Measurements from ENCODE around the gene TNFRSF1B. TPM values are rescaled to one million over a fixed set of nuclear protein-coding genes. Genes with fewer than 3 reads are reported as not detected.

The TNFRSF1B gene
- total RNA-seq, 1 donor from 2014 or later, result 16.2 TPM

DNA sequence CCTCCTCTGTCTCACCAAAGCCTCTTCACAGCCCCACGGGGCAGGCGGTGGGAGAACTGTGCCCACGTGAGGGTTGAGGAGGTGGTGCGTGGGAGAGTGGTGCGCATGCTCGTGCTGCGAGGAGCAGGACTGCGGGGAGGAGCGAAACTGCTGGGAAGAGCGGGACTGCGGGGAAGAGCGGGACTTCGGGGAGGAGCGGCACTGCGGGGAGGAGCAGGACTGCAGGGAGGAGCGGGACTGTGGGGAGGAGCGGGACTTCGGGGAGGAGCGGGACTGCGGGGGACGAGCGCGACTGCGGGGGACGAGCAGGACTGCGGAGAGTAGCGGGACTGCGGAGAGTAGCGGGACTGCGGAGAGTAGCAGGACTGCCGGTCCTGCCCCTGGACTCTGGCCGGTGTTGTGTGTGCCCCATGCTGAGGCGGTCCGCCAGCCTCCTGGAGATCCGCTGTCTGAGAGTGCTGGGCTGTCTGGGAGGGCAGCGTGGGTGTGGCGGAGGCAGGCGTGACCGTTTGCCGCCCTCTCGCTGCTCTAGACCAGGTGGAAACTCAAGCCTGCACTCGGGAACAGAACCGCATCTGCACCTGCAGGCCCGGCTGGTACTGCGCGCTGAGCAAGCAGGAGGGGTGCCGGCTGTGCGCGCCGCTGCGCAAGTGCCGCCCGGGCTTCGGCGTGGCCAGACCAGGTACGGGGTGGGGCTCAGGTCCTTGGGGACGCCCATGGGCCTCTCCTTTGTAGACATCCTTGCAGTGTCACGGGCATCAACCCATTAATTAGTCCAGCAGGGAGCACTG is 24.6 kb downstream of the TNFRSF1B start:
- Histone ChIP-seq H3K9me3 (replicated peaks) (no peaks in the 10 kb centered on the region), H3K27me3 (ENCODE audit: low read depth) (peaks cover 6% of the 10 kb centered on the region), H3K4me1 (peaks cover 31% of the 10 kb centered on the region), H3K4me3 (no peak overlapping the region), H3K27ac (replicated peaks) (no peak overlapping the region), H3K36me3 (peaks cover 42% of the 10 kb centered on the region)
- DNase-seq, result no peak
- TF ChIP-seq, protein P1, sequence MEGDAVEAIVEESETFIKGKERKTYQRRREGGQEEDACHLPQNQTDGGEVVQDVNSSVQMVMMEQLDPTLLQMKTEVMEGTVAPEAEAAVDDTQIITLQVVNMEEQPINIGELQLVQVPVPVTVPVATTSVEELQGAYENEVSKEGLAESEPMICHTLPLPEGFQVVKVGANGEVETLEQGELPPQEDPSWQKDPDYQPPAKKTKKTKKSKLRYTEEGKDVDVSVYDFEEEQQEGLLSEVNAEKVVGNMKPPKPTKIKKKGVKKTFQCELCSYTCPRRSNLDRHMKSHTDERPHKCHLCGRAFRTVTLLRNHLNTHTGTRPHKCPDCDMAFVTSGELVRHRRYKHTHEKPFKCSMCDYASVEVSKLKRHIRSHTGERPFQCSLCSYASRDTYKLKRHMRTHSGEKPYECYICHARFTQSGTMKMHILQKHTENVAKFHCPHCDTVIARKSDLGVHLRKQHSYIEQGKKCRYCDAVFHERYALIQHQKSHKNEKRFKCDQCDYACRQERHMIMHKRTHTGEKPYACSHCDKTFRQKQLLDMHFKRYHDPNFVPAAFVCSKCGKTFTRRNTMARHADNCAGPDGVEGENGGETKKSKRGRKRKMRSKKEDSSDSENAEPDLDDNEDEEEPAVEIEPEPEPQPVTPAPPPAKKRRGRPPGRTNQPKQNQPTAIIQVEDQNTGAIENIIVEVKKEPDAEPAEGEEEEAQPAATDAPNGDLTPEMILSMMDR (IDR thresholded peaks at IDR 0.05; ENCODE audit: borderline replicate concordance), result no peak
- intact Hi-C loops (cut with micrococcal nuclease), result no loop called here

DNA sequence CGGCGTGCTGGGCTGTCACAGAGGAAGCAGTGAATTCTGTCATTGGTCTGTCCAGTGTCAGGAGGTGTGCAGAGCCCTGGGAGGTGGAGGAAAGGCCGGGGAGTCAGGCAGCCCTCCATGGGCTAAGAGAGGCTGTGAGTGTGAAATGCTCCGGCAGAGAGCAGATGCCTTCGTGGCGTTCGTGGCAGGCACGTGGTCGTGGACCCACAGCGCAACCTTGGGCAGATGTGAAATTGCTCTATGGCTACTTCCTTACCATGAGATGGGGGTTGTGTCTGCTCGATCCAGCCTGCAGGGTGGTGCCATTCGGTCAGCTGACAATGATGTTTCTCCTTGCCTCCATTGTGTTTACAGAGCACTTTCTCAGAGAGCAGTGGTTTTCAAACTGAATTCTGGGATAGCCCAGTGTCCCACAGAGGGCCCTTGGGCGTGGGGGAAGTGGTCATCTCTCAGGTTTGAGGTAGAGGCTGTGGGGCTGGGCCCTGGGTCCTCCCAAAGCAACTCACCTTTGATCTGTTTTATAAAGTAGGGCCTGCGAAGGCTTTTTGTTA is 27.9 kb downstream of the TNFRSF1B start:
- no peak for DNase-seq
- intact Hi-C loops (cut with micrococcal nuclease), result no loop called here
- TF ChIP-seq, protein P1 (IDR thresholded peaks at IDR 0.05; ENCODE audit: borderline replicate concordance), result no peak

DNA sequence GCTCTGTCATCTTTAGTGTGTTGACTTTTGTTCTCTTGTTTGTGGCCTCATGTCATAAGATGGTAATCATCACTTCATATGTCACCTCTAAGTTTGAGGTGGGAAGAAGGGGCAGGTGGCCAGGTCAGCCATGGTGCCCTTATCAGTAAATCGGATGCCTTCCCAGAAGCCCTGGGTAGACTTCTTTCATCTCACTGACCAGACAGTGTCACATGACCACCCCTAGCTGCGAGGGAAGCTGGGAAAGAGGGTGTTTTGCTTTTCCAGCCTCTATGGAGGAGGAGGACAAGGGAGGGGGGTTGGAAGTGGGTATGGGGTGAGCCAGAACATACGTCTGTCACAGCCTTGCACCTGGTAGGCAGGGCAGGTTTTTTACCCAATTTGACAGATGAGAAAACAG is 28.6 kb downstream of the TNFRSF1B start:
- no peak overlapping the region for H3K27ac ChIP-seq (replicated peaks)
- no peak for DNase-seq
- TF ChIP-seq, protein P1 (IDR thresholded peaks at IDR 0.05; ENCODE audit: borderline replicate concordance), result no peak
- peaks cover 42% of the 10 kb centered on the region for H3K36me3 ChIP-seq
- intact Hi-C loops (cut with micrococcal nuclease), result no loop called here
- H3K4me3 ChIP-seq, result no peak overlapping the region
- peaks cover 17% of the 10 kb centered on the region for H3K27me3 ChIP-seq (ENCODE audit: low read depth)
- no peaks in the 10 kb centered on the region for H3K9me3 ChIP-seq (replicated peaks)
- no peaks in the 10 kb centered on the region for H3K4me1 ChIP-seq

More for the DNA sequence above, 27.9 kb downstream of the TNFRSF1B start:
- Histone ChIP-seq H3K4me3 (no peak overlapping the region), H3K4me1 (no peaks in the 10 kb centered on the region), H3K9me3 (replicated peaks) (no peaks in the 10 kb centered on the region), H3K27ac (replicated peaks) (no peak overlapping the region), H3K27me3 (ENCODE audit: low read depth) (peaks cover 17% of the 10 kb centered on the region), H3K36me3 (peaks cover 42% of the 10 kb centered on the region)

DNA sequence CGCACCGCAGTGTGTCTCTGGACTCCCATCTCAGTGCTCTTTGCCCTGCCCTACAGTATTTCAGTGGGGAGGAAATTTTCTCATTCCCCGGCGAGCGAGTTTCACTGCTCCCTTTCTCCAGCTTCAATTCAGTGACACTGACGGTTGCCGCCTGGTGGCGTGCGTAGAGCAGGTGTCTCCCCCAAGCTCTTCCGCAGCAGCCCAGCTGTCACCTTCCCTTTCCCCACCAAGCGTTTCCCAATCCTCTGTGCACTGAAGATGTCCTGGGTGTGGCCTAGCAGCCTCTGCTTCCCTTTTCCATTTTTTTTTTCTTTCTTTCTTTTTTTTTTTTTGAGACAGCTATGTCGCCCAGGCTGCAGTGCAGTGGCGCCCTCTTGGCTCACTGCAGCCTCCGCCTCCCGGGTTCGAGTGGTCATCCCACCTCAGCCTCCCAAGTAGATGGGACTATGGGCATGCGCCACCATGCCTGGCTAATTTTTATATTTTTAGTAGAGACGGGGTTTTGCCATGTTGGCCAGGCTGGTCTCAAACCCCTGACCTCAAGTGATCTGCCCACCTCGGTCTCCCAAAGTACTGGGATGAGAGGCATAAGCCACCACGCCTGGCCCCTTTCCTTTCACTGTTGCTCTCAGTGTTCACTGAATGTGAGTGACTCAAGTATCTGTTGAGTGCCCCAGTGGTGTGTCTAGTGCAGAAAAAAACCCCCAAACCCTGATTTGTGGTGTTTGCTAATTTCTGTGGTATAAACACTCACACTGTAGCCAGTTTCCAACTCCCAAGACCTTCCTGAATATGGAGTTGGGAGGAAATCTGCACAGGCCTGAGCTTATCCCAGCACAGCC is 30.1 kb downstream of the TNFRSF1B start:
- Histone ChIP-seq H3K27me3 (ENCODE audit: low read depth) (peaks cover 10% of the 10 kb centered on the region), H3K27ac (replicated peaks) (no peak overlapping the region), H3K4me1 (no peaks in the 10 kb centered on the region), H3K4me3 (no peak overlapping the region), H3K36me3 (peaks cover 35% of the 10 kb centered on the region), H3K9me3 (replicated peaks) (no peaks in the 10 kb centered on the region)
- TF ChIP-seq, protein P1 (IDR thresholded peaks at IDR 0.05; ENCODE audit: borderline replicate concordance), result peak; percentile 26
- intact Hi-C loops (cut with micrococcal nuclease), result no loop called here
- peak; percentile 49 for DNase-seq

DNA sequence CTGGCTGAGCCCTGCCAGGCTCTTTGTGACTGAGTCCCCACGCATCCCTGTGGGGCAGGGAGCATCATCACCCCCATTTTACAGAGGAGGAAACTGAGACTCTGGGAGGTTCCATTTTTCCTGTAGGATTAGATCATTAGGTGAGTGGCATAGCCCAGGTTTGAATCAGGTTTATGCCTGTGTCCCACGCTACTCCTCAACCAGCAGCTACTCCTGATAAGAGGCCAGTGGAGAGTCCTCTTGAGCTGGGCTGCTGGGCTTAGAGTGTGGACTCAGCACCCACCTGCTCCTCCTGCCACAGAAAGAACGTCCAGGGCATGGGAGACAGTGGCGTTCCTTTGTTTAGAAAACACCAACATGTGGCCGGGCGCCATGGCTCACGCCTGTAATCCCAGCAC is 30.7 kb downstream of the TNFRSF1B start:
- no peak for DNase-seq
- TF ChIP-seq, protein P1 (IDR thresholded peaks at IDR 0.05; ENCODE audit: borderline replicate concordance), result no peak
- Histone ChIP-seq H3K27ac (replicated peaks) (no peak overlapping the region), H3K4me3 (no peak overlapping the region), H3K36me3 (peaks cover 38% of the 10 kb centered on the region), H3K27me3 (ENCODE audit: low read depth) (peaks cover 10% of the 10 kb centered on the region), H3K4me1 (no peaks in the 10 kb centered on the region), H3K9me3 (replicated peaks) (no peaks in the 10 kb centered on the region)
- intact Hi-C loops (cut with micrococcal nuclease), result no loop called here
